ENCODE data around the gene ACSS1.

DNA sequence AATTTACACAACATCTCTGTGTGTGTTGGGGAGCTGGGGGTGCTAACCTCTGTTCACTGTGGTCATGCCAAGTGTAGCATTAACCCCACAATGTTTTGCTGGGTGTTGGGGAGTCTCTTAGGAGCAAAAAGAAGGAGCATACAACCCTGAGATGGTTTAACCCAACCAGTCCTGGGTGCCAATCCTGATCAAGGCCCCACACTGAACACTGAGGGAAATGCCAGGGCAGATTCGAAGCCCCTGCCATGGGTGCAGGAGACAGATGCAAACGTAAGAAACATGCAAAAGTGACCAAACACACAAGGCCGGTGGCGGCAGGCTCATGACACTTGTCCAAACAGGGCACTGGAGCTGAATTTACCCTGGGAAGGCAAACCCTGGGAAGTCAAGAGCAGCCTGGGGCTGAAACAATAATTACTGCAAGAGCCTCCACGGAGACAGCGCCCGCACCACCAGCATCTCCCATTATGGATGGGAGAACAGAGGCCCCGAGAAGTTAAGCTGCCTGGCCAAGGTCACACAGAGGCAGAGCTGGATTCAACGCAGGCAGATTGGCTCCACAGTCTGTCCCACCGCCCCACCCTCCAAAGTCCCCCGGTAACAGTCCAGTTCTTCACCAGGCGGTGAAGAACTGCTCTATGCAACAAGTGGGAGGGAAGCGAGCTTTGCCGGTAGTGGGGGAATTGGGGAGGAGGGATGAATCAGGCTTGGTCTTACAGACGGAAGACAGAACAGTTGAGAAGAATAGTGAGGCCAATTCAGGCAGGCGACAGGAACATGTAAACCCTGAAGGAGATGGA is 8.5 kb downstream of the ACSS1 start:
- no peak for TF ChIP-seq POLR2AphosphoS5 (IDR thresholded peaks at IDR 0.05; ENCODE audit: low read depth, low read length)
- no peak for TF ChIP-seq POLR2A (IDR thresholded peaks at IDR 0.05; ENCODE audit: control extremely low read depth in 1 of 2, low read depth in 2 of 2, low read length in 2 of 2)
- no peak for TF ChIP-seq SIN3A (conservative IDR thresholded peaks at IDR 0.05 in 1 of 2, IDR thresholded peaks at IDR 0.05 in 1 of 2; ENCODE audit: low read depth in 1 of 2, low read length in 2 of 2)
- TF ChIP-seq, protein P1, sequence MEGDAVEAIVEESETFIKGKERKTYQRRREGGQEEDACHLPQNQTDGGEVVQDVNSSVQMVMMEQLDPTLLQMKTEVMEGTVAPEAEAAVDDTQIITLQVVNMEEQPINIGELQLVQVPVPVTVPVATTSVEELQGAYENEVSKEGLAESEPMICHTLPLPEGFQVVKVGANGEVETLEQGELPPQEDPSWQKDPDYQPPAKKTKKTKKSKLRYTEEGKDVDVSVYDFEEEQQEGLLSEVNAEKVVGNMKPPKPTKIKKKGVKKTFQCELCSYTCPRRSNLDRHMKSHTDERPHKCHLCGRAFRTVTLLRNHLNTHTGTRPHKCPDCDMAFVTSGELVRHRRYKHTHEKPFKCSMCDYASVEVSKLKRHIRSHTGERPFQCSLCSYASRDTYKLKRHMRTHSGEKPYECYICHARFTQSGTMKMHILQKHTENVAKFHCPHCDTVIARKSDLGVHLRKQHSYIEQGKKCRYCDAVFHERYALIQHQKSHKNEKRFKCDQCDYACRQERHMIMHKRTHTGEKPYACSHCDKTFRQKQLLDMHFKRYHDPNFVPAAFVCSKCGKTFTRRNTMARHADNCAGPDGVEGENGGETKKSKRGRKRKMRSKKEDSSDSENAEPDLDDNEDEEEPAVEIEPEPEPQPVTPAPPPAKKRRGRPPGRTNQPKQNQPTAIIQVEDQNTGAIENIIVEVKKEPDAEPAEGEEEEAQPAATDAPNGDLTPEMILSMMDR (IDR thresholded peaks at IDR 0.05; ENCODE audit: control extremely low read depth in 1 of 3, insufficient read depth in 1 of 3, low read depth in 1 of 3, low read length in 3 of 3), result no peak
- TF ChIP-seq, protein P2, sequence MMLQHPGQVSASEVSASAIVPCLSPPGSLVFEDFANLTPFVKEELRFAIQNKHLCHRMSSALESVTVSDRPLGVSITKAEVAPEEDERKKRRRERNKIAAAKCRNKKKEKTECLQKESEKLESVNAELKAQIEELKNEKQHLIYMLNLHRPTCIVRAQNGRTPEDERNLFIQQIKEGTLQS (IDR thresholded peaks at IDR 0.05; ENCODE audit: insufficient read depth, low read depth, low read length), result no peak
- TF ChIP-seq SUZ12 (IDR thresholded peaks at IDR 0.05; ENCODE audit: low read length), result no peak
- no peak for TF ChIP-seq CEBPB (IDR thresholded peaks at IDR 0.05; ENCODE audit: low read depth, low read length)
- no peak for TF ChIP-seq CHD2 (IDR thresholded peaks at IDR 0.05; ENCODE audit: low read length)
- TF ChIP-seq HDAC2 (IDR thresholded peaks at IDR 0.05; ENCODE audit: borderline replicate concordance in 1 of 2, low read depth in 2 of 2, low read length in 2 of 2), result no peak
- TF ChIP-seq EZH2 (IDR thresholded peaks at IDR 0.05; ENCODE audit: low read depth, low read length, severe bottlenecking), result no peak
- TF ChIP-seq JUN (IDR thresholded peaks at IDR 0.05; ENCODE audit: low read depth, low read length), result no peak
- TF ChIP-seq SP4 (IDR thresholded peaks at IDR 0.05; ENCODE audit: low read length), result no peak
- TF ChIP-seq CHD1 (IDR thresholded peaks at IDR 0.05; ENCODE audit: low read depth, low read length), result no peak
- TF ChIP-seq NANOG (IDR thresholded peaks at IDR 0.05; ENCODE audit: insufficient read depth, low read depth, low read length, poor library complexity, severe bottlenecking), result no peak
